SK-N-DZ (cell line): ENCODE measurements around the gene EFHB.
"Not testable (repeated sequence)": the region's sequence is repeated elsewhere in the genome, so short reads cannot be mapped to it uniquely, and the experiment has no call there.

Source experiments
- DNase-seq: peaks from one replicate; pipeline ENCODE4 v3.0.0-alpha.2; 2015; ENCODE audit warnings: low spot score

The EFHB gene

GRCh38 chr3:19932422-19932821 is 1.6 kb downstream of the EFHB start:
- DNase-seq = no peak

GRCh38 chr3:19931767-19932188 is 2.2 kb downstream of the EFHB start:
- no peak for DNase-seq

- no peak for DNase-seq
Measured at GRCh38 chr3:19931180-19931692, 2.8 kb downstream of the EFHB start.

- no peak for DNase-seq
Measured at GRCh38 chr3:19920401-19921080, 13.5 kb downstream of the EFHB start.

- no peak for DNase-seq
Measured at GRCh38 chr3:19917167-19917566, 16.9 kb downstream of the EFHB start.

GRCh38 chr3:19911452-19911851 is 22.6 kb downstream of the EFHB start:
- no peak for DNase-seq

GRCh38 chr3:19907523-19907922 is 26.5 kb downstream of the EFHB start:
- no peak for DNase-seq

- no peak for DNase-seq
Measured at GRCh38 chr3:19903649-19904048, 30.4 kb downstream of the EFHB start.

- DNase-seq = no peak
Measured at GRCh38 chr3:19901918-19902317, 32.1 kb downstream of the EFHB start.

- DNase-seq = no peak
Measured at GRCh38 chr3:19901337-19901736, 32.7 kb downstream of the EFHB start.

GRCh38 chr3:19899833-19900232 is 34.2 kb downstream of the EFHB start:
- not testable (repeated sequence) for DNase-seq

GRCh38 chr3:19899264-19899663 is 34.8 kb downstream of the EFHB start:
- no peak for DNase-seq

- DNase-seq = no peak
Measured at GRCh38 chr3:19898721-19899120, 35.3 kb downstream of the EFHB start.

- no peak for DNase-seq
Measured at GRCh38 chr3:19891740-19892139, 42.3 kb downstream of the EFHB start.

GRCh38 chr3:19888428-19889152 is 45.4 kb downstream of the EFHB start:
- no peak for DNase-seq

GRCh38 chr3:19887122-19887521 is 46.9 kb downstream of the EFHB start:
- DNase-seq = not testable (repeated sequence)

GRCh38 chr3:19886404-19886803 is 47.6 kb downstream of the EFHB start:
- DNase-seq = no peak

- DNase-seq = no peak
Measured at GRCh38 chr3:19885468-19885867, 48.5 kb downstream of the EFHB start.

GRCh38 chr3:19881852-19882251 is 52.2 kb downstream of the EFHB start:
- DNase-seq = no peak

GRCh38 chr3:19881036-19881435 is 53.0 kb downstream of the EFHB start:
- DNase-seq = no peak

GRCh38 chr3:19877656-19878055 is 56.4 kb downstream of the EFHB start:
- no peak for DNase-seq

GRCh38 chr3:19866751-19867347 is 67.2 kb downstream of the EFHB start:
- peak; percentile 72 for DNase-seq

GRCh38 chr3:19855318-19855717 is 78.7 kb downstream of the EFHB start:
- not testable (repeated sequence) for DNase-seq
